Ishikawa (cell line): Measurements from ENCODE around the gene MACF1.

Experiments used
- CEBPB ChIP-seq: IDR thresholded peaks from 2 replicates; pipeline ENCODE4 v1.6.1; 2012
- CREB1 ChIP-seq: IDR thresholded peaks from 2 replicates; pipeline ENCODE4 v1.6.1; 2012; ENCODE audit warnings: low read depth
- EGR1 ChIP-seq: IDR thresholded peaks from 2 replicates; pipeline ENCODE4 v1.6.1; 2012
- EP300 ChIP-seq: IDR thresholded peaks from 2 replicates; pipeline ENCODE4 v1.6.1; 2012; ENCODE audit warnings: borderline replicate concordance
- FOXM1 ChIP-seq: IDR thresholded peaks from 2 replicates; pipeline ENCODE4 v1.6.1; 2012; ENCODE audit warnings: low read depth, borderline replicate concordance
- NFIC ChIP-seq: IDR thresholded peaks from 2 replicates; pipeline ENCODE4 v1.6.1; 2012
- RAD21 ChIP-seq: IDR thresholded peaks from 2 replicates; pipeline ENCODE4 v1.6.1; 2012; ENCODE audit warnings: low read depth
- REST ChIP-seq: IDR thresholded peaks from 2 replicates; pipeline ENCODE4 v1.6.1; 2012; ENCODE audit warnings: low read depth, mild to moderate bottlenecking
- TAF1 ChIP-seq: IDR thresholded peaks from 2 replicates; pipeline ENCODE4 v1.6.1; 2012; ENCODE audit warnings: low read depth, mild to moderate bottlenecking
- TCF12 ChIP-seq: IDR thresholded peaks from 2 replicates; pipeline ENCODE4 v1.6.1; 2012; ENCODE audit warnings: low read depth
- TEAD4 ChIP-seq: IDR thresholded peaks from 2 replicates; pipeline ENCODE4 v1.6.1; 2012
- USF1 ChIP-seq: IDR thresholded peaks from 2 replicates; pipeline ENCODE4 v1.6.1; 2012
- YY1 ChIP-seq: IDR thresholded peaks from 2 replicates; pipeline ENCODE4 v1.6.1; 2012; ENCODE audit warnings: low read depth
- TF ChIP-seq, protein P1 (sequence below): IDR thresholded peaks from 2 replicates; pipeline ENCODE4 v1.6.1; 2012

DNA sequence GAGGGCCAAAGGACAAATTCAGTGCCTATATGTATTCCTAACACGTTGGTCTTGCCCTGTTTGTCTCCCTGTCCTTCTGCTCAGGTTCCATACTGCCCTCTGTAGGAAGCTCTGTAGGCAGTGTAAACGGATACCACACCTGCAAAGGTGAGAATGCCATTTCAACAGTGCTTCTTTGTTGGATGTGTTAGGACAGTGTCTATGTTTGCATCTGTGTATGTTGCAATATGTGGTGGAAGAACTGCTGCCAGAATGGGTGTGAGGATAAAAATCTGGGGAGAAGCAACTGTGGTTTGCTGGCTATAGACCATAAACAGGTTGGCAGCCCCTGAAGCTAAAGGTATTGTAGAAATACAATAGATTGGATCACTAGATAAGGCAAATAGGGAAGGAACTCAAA, 173.9 kb downstream of the MACF1 start:
- TF ChIP-seq TCF12 (no peak), TEAD4 (no peak), TAF1 (no peak), REST (no peak), YY1 (no peak), EP300 (no peak), USF1 (no peak), FOXM1 (no peak), RAD21 (peak; percentile 73), EGR1 (no peak), CEBPB (peak; percentile 41; the same call in 1 of the 2 replicates), CREB1 (no peak), NFIC (no peak)
- TF ChIP-seq, protein P1, sequence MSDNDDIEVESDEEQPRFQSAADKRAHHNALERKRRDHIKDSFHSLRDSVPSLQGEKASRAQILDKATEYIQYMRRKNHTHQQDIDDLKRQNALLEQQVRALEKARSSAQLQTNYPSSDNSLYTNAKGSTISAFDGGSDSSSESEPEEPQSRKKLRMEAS = no peak; the same call in 1 of the 2 replicates
